Measurements from ENCODE around the gene TCF3. TPM values are rescaled to one million over a fixed set of nuclear protein-coding genes. Genes with fewer than 3 reads are reported as not detected.

Gene TCF3
- polyA plus RNA-seq, 1 donor (not counting 4 experiments of a cell fraction or from before 2014, with no cell fraction given): 40.0 TPM

- no peaks in the 10 kb centered on the region for H4K20me1 ChIP-seq (ENCODE audit: control insufficient read depth, extremely low read depth, insufficient read depth, low read length)
- H2AFZ ChIP-seq (ENCODE audit: control insufficient read depth, low read length): peak within 1 kb of the TSS; percentile 99
- dilution Hi-C loops (cut with MboI; ENCODE audit: extremely low pct_ligation_motif_present, low sequenced_read_pairs): no loop called here
- FAIRE-seq (peak; percentile 95), DNase-seq (ENCODE audit: low read depth, low spot score) (peak; percentile 84)
- H3K4me3 ChIP-seq (ENCODE audit: control insufficient read depth in 2 of 3, extremely low read depth in 1 of 3, insufficient read depth in 2 of 3, low read depth in 1 of 3, low read length in 3 of 3): peak within 1 kb of the TSS; percentile 81 to 96 (median 94)
- peaks cover 9 to 12% of the 10 kb centered on the region in 2 experiments for H3K36me3 ChIP-seq (ENCODE audit: control insufficient read depth in 2 of 2, extremely low read depth in 1 of 2, insufficient read depth in 2 of 2, low read length in 2 of 2)
- H3K4me1 ChIP-seq (ENCODE audit: control insufficient read depth, extremely low read depth, insufficient read depth, low read length): peaks cover 8% of the 10 kb centered on the region
- H3K4me2 ChIP-seq (ENCODE audit: control insufficient read depth, extremely low read depth, insufficient read depth, low read depth, low read length): peak within 1 kb of the TSS; percentile 98
- H3K9me3 ChIP-seq (ENCODE audit: control insufficient read depth, low read depth, low read length): no peaks in the 10 kb centered on the region
- peaks cover 46% of the 10 kb centered on the region for H3K79me2 ChIP-seq (ENCODE audit: control insufficient read depth, insufficient read depth, low read length)
- peak within 1 kb of the TSS; percentile 87 for H3K9ac ChIP-seq (ENCODE audit: control insufficient read depth, extremely low read depth, insufficient read depth, low read length)
- no peaks in the 10 kb centered on the region for H3K9me1 ChIP-seq (ENCODE audit: control insufficient read depth, extremely low read depth, insufficient read depth, low read length)
- H3K27me3 ChIP-seq (ENCODE audit: control insufficient read depth, extremely low read depth, insufficient read depth, low read length): no peaks in the 10 kb centered on the region
- no peak for TF ChIP-seq EZH2 (IDR thresholded peaks at IDR 0.05; ENCODE audit: low read length)
- TF ChIP-seq, protein P1, sequence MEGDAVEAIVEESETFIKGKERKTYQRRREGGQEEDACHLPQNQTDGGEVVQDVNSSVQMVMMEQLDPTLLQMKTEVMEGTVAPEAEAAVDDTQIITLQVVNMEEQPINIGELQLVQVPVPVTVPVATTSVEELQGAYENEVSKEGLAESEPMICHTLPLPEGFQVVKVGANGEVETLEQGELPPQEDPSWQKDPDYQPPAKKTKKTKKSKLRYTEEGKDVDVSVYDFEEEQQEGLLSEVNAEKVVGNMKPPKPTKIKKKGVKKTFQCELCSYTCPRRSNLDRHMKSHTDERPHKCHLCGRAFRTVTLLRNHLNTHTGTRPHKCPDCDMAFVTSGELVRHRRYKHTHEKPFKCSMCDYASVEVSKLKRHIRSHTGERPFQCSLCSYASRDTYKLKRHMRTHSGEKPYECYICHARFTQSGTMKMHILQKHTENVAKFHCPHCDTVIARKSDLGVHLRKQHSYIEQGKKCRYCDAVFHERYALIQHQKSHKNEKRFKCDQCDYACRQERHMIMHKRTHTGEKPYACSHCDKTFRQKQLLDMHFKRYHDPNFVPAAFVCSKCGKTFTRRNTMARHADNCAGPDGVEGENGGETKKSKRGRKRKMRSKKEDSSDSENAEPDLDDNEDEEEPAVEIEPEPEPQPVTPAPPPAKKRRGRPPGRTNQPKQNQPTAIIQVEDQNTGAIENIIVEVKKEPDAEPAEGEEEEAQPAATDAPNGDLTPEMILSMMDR (optimal IDR thresholded peaks at IDR 0.05 in 1 of 3, IDR thresholded peaks at IDR 0.05 in 1 of 3, conservative IDR thresholded peaks at IDR 0.05 in 1 of 3; ENCODE audit: extremely low read depth in 1 of 3, insufficient read depth in 2 of 3, low read length in 3 of 3): peak; percentile 68 to 81 (median 69)
- H3K27ac ChIP-seq (ENCODE audit: control insufficient read depth, insufficient read depth, low read length): peak within 1 kb of the TSS; percentile 90
Measured at GRCh38 chr19:1605236-1606137, 46.9 kb downstream of the TCF3 start, which contains the start of gene UQCR11. UQCR11 (minus strand) TSS chr19:1605462; CDS start chr19:1605409, 53 bp downstream.

DNA sequence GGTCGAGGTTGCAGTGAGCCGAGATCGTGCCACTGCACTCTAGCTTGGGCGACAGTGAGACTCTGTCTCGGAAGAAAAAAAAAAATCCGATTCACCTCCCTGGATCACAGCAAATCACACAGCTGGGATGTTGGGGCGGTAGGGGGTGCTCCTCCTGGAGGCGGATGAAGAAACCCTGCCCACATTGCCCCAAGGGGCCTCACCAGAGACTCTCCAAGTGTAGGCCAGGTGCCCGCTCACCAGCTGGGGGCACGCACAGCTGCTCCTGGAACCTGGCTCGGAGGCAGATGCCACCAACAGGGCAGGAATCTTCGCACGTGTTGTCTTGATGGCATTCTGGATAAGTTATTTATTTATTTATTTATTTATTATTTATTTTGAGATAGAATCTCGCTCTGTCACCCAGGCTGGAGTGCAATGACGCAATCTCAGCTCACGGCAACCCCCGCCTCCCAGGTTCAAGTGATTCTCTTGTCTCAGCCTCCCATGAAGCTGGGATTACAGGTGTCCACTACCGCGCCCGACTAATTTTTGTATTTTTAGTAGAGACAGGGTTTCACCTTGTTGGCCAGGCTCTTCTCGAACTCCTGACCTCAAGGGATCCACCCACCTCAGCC lies 50.2 kb downstream of the TCF3 start:
- no peaks in the 10 kb centered on the region for H3K9me1 ChIP-seq (ENCODE audit: control insufficient read depth, extremely low read depth, insufficient read depth, low read length)
- TF ChIP-seq, protein P1 (optimal IDR thresholded peaks at IDR 0.05 in 1 of 3, IDR thresholded peaks at IDR 0.05 in 1 of 3, conservative IDR thresholded peaks at IDR 0.05 in 1 of 3; ENCODE audit: extremely low read depth in 1 of 3, insufficient read depth in 2 of 3, low read length in 3 of 3): no peak
- no peak for TF ChIP-seq EZH2 (IDR thresholded peaks at IDR 0.05; ENCODE audit: low read length)
- H3K4me2 ChIP-seq (ENCODE audit: control insufficient read depth, extremely low read depth, insufficient read depth, low read depth, low read length): no peak overlapping the region
- dilution Hi-C loops (cut with MboI; ENCODE audit: extremely low pct_ligation_motif_present, low sequenced_read_pairs): no loop called here
- H4K20me1 ChIP-seq (ENCODE audit: control insufficient read depth, extremely low read depth, insufficient read depth, low read length): peaks cover 6% of the 10 kb centered on the region
- H2AFZ ChIP-seq (ENCODE audit: control insufficient read depth, low read length): no peak overlapping the region
- FAIRE-seq (no peak), DNase-seq (ENCODE audit: low read depth, low spot score) (no peak)
- peaks cover 67% of the 10 kb centered on the region for H3K79me2 ChIP-seq (ENCODE audit: control insufficient read depth, insufficient read depth, low read length)
- H3K9ac ChIP-seq (ENCODE audit: control insufficient read depth, extremely low read depth, insufficient read depth, low read length): no peak overlapping the region
- H3K4me1 ChIP-seq (ENCODE audit: control insufficient read depth, extremely low read depth, insufficient read depth, low read length): peaks cover 8% of the 10 kb centered on the region
- H3K36me3 ChIP-seq (ENCODE audit: control insufficient read depth in 2 of 2, extremely low read depth in 1 of 2, insufficient read depth in 2 of 2, low read length in 2 of 2): peaks cover 22% of the 10 kb centered on the region in 2 experiments
- no peaks in the 10 kb centered on the region for H3K9me3 ChIP-seq (ENCODE audit: control insufficient read depth, low read depth, low read length)
- H3K4me3 ChIP-seq (ENCODE audit: control insufficient read depth in 2 of 3, extremely low read depth in 1 of 3, insufficient read depth in 2 of 3, low read depth in 1 of 3, low read length in 3 of 3): no peak overlapping the region
- H3K27ac ChIP-seq (ENCODE audit: control insufficient read depth, insufficient read depth, low read length): no peak overlapping the region
- H3K27me3 ChIP-seq (ENCODE audit: control insufficient read depth, extremely low read depth, insufficient read depth, low read length): no peaks in the 10 kb centered on the region

Data from keratinocyte (primary cell).